ENCODE data around the gene LRRC52. TPM values are rescaled to one million over a fixed set of nuclear protein-coding genes. Genes with fewer than 3 reads are reported as not detected.

Gene LRRC52
- total RNA-seq, 1 experiment from 2014 or later = not detected

DNA sequence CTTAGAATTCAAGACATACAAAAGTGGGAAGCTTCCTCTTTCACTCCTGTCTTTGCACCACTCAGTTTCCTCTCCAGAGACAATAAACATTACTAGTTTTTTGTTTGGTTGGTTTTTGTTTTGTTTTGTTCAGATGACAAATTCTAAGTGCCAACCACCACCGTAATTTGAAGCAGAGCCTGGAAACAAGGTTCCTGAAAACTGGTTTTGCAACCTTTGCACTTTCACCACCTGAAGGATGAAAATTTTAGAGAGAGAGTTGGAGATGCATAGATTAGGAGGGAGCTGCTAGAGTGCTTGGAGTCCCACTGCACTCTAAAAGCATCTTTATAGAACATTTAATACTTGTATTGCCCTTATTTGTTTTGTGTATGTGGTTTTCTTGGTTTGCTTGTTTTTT lies 67.1 kb downstream of the LRRC52 start:
- TF ChIP-seq, protein P1, sequence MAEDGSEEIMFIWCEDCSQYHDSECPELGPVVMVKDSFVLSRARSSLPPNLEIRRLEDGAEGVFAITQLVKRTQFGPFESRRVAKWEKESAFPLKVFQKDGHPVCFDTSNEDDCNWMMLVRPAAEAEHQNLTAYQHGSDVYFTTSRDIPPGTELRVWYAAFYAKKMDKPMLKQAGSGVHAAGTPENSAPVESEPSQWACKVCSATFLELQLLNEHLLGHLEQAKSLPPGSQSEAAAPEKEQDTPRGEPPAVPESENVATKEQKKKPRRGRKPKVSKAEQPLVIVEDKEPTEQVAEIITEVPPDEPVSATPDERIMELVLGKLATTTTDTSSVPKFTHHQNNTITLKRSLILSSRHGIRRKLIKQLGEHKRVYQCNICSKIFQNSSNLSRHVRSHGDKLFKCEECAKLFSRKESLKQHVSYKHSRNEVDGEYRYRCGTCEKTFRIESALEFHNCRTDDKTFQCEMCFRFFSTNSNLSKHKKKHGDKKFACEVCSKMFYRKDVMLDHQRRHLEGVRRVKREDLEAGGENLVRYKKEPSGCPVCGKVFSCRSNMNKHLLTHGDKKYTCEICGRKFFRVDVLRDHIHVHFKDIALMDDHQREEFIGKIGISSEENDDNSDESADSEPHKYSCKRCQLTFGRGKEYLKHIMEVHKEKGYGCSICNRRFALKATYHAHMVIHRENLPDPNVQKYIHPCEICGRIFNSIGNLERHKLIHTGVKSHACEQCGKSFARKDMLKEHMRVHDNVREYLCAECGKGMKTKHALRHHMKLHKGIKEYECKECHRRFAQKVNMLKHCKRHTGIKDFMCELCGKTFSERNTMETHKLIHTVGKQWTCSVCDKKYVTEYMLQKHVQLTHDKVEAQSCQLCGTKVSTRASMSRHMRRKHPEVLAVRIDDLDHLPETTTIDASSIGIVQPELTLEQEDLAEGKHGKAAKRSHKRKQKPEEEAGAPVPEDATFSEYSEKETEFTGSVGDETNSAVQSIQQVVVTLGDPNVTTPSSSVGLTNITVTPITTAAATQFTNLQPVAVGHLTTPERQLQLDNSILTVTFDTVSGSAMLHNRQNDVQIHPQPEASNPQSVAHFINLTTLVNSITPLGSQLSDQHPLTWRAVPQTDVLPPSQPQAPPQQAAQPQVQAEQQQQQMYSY (CRISPR knock-in tag; IDR thresholded peaks at IDR 0.05) = no peak
- TF ChIP-seq E2F5 (CRISPR knock-in tag; IDR thresholded peaks at IDR 0.05) (no peak), JAZF1 (CRISPR knock-in tag; IDR thresholded peaks at IDR 0.05) (no peak)
- TF ChIP-seq, protein P2, sequence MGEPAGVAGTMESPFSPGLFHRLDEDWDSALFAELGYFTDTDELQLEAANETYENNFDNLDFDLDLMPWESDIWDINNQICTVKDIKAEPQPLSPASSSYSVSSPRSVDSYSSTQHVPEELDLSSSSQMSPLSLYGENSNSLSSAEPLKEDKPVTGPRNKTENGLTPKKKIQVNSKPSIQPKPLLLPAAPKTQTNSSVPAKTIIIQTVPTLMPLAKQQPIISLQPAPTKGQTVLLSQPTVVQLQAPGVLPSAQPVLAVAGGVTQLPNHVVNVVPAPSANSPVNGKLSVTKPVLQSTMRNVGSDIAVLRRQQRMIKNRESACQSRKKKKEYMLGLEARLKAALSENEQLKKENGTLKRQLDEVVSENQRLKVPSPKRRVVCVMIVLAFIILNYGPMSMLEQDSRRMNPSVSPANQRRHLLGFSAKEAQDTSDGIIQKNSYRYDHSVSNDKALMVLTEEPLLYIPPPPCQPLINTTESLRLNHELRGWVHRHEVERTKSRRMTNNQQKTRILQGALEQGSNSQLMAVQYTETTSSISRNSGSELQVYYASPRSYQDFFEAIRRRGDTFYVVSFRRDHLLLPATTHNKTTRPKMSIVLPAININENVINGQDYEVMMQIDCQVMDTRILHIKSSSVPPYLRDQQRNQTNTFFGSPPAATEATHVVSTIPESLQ (CRISPR knock-in tag; IDR thresholded peaks at IDR 0.05) = no peak
- Mint-ChIP-seq H3K36me3 (peaks cover 10% of the 10 kb centered on the region), H3K9me3 (peaks cover 14% of the 10 kb centered on the region), H3K27me3 (ENCODE audit: low read depth) (no peaks in the 10 kb centered on the region), H3K27ac (no peak overlapping the region), H3K4me3 (no peak overlapping the region), H3K4me1 (peaks cover 9% of the 10 kb centered on the region)
- ChIA-PET CTCF (interaction anchor here (1.0 to 1.3 kb wide), 4 partner anchors 9 to 261 kb away, joined by 3 to 5 read pairs (median 4); no protein-coding TSS in a partner anchor), POLR2A (interaction anchor here (0.6 kb wide), 1 partner anchor 13 kb away, joined by 3 read pairs; no protein-coding TSS in a partner anchor)
- no peak for ATAC-seq
- no peak for DNase-seq (ENCODE audit: low spot score)

- Mint-ChIP-seq H3K27me3 (ENCODE audit: low read depth) (no peaks in the 10 kb centered on the region), H3K4me3 (no peak overlapping the region)
These were observed 68.3 kb downstream of the LRRC52 start for GRCh38 chr1:165612062-165612461.

More at GRCh38 chr1:165612062-165612461, 68.3 kb downstream of the LRRC52 start:
- TF ChIP-seq PRRX2 (CRISPR knock-in tag; IDR thresholded peaks at IDR 0.05) (no peak), ZNF396 (CRISPR knock-in tag; IDR thresholded peaks at IDR 0.05; ENCODE audit: borderline replicate concordance) (no peak), HMGXB4 (CRISPR knock-in tag; IDR thresholded peaks at IDR 0.05) (no peak), ZNF671 (CRISPR knock-in tag; IDR thresholded peaks at IDR 0.05) (no peak), ZNF425 (CRISPR knock-in tag; conservative IDR thresholded peaks at IDR 0.05) (no peak), SP1 (CRISPR knock-in tag; conservative IDR thresholded peaks at IDR 0.05) (no peak), CBFB (CRISPR knock-in tag; IDR thresholded peaks at IDR 0.05; ENCODE audit: low read depth) (no peak), ZNF423 (CRISPR knock-in tag; IDR thresholded peaks at IDR 0.05) (no peak), ZNF121 (CRISPR knock-in tag; IDR thresholded peaks at IDR 0.05) (no peak), GRHL2 (CRISPR knock-in tag; IDR thresholded peaks at IDR 0.05; ENCODE audit: insufficient replicate concordance, severe bottlenecking) (no peak), TEAD4 (CRISPR knock-in tag; IDR thresholded peaks at IDR 0.05) (no peak), AR (CRISPR knock-in tag; IDR thresholded peaks at IDR 0.05) (no peak)
- TF ChIP-seq, protein P3, sequence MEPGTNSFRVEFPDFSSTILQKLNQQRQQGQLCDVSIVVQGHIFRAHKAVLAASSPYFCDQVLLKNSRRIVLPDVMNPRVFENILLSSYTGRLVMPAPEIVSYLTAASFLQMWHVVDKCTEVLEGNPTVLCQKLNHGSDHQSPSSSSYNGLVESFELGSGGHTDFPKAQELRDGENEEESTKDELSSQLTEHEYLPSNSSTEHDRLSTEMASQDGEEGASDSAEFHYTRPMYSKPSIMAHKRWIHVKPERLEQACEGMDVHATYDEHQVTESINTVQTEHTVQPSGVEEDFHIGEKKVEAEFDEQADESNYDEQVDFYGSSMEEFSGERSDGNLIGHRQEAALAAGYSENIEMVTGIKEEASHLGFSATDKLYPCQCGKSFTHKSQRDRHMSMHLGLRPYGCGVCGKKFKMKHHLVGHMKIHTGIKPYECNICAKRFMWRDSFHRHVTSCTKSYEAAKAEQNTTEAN (CRISPR knock-in tag; IDR thresholded peaks at IDR 0.05) = no peak
- Mint-ChIP-seq H3K36me3 (peaks cover 10% of the 10 kb centered on the region), H3K9me3 (peaks cover 14% of the 10 kb centered on the region), H3K4me1 (peaks cover 18% of the 10 kb centered on the region), H3K27ac (no peak overlapping the region)
- CTCF ChIA-PET = no interaction called here
- ATAC-seq = no peak
- DNase-seq (ENCODE audit: low spot score) = no peak
- POLR2A ChIA-PET = no interaction called here
